Upper lobe of left lung (tissue), 6 donors: ENCODE measurements around the gene UNKL. TPM values are rescaled to one million over a fixed set of nuclear protein-coding genes. Genes with fewer than 3 reads are reported as not detected.

Experiments
- ATAC-seq, 2 donors: fragments of 200-7000 bp; cut with Tn5 transposase; one replicate each; pipeline ENCODE4 v1.9.1; 2022; ENCODE audit warnings: mild to moderate bottlenecking in 2 of 2, moderate library complexity in 2 of 2; ENCODE audit not compliant: low FRiP score in 2 of 2
- DNase-seq, 2 donors: peaks; one replicate each; pipeline ENCODE4 v3.0.0-alpha.2; 2019 to 2020
- H3K27ac ChIP-seq, 4 donors: fragments of 200-600 bp; sonication (generic); one replicate each; pipeline ENCODE4 v1.5.1; 2016 to 2019
- H3K27me3 ChIP-seq, 4 donors: fragments of 200-600 bp; sonication (generic); one replicate each; pipeline ENCODE4 v1.5.1; 2017 to 2019
- H3K36me3 ChIP-seq, 4 donors: fragments of 200-600 bp; sonication (generic); one replicate each; pipeline ENCODE4 v1.5.1; 2016 to 2019
- H3K4me1 ChIP-seq, 4 donors: fragments of 200-600 bp; sonication (generic); one replicate each; pipeline ENCODE4 v1.5.1; 2018 to 2019
- H3K4me3 ChIP-seq, 4 donors: fragments of 200-600 bp; sonication (generic); one replicate each; pipeline ENCODE4 v1.5.1; 2017 to 2019; ENCODE audit warnings: mild to moderate bottlenecking in 2 of 4, moderate library complexity in 1 of 4
- H3K9me3 ChIP-seq, 4 donors: fragments of 200-600 bp; sonication (generic); one replicate each; pipeline ENCODE4 v1.5.1; 2018 to 2019
- CTCF ChIP-seq, 6 experiments: fragments of 450-650 bp in 4 of 6; fragments of 200-600 bp in 2 of 6; sonication (generic) in 2 of 6; IDR thresholded peaks; one replicate each; pipeline ENCODE4 v1.5.1; 2016 to 2019; ENCODE audit warnings: antibody characterized with exemption in 6 of 6
- EP300 ChIP-seq, 4 donors: sonication (generic); formaldehyde crosslinking; IDR thresholded peaks; one replicate each; pipeline ENCODE4 v1.5.1; 2017; ENCODE audit warnings: antibody characterized with exemption in 4 of 4, control low read depth in 2 of 4
- POLR2A ChIP-seq, 4 donors: fragments of 450-650 bp; IDR thresholded peaks; one replicate each; pipeline ENCODE4 v1.5.1; 2016 to 2017; ENCODE audit warnings: antibody characterized with exemption in 4 of 4, mild to moderate bottlenecking in 2 of 4
- POLR2AphosphoS5 ChIP-seq, 2 donors: sonication (generic); formaldehyde crosslinking; IDR thresholded peaks; one replicate each; pipeline ENCODE4 v1.5.1; 2017; ENCODE audit warnings: antibody characterized with exemption in 2 of 2
- WGBS, 2 donors: methylation state at CpG; one replicate each; pipeline ENCODE4 v1.1.5; 2017 to 2018; 5-methylcytosine and 5-hydroxymethylcytosine counted together
- total RNA-seq, 6 donors: library from RNA; depleted of rRNA in 4 of 6; stranded (reverse); fragments of >200 nt in 4 of 6; gene quantifications; one replicate each; pipeline versions ENCODE4 v1.1.0 to v1.2.1, GENCODE V29; 2016 to 2021
- donor health status: DM: no; HTN: no; CAD: no; lungs with moderate emphysema.
- donor health status: DM: no; HTN: yes; CAD: no; lungs with severe emphysema.

Gene UNKL
- total RNA-seq, 6 donors from 2014 or later = 7.6 to 83.8 (median 28.0) TPM

GRCh38 chr16:1325261-1325660 is 89.2 kb downstream of the UNKL start:
- no peak overlapping the region for H3K4me3 ChIP-seq
- 92 to 93% methylated on average over 9 to 14 of the region's 15 CpGs for WGBS, 2 donors
- H3K9me3 ChIP-seq = peaks cover 0 to under 1% (median under 1%) of the 10 kb centered on the region in 4 donors
- no peak for ATAC-seq
- no peak overlapping the region for H3K27ac ChIP-seq
- no peak for TF ChIP-seq CTCF (IDR thresholded peaks at IDR 0.05)
- TF ChIP-seq POLR2A (IDR thresholded peaks at IDR 0.05) = no peak
- TF ChIP-seq POLR2AphosphoS5 (IDR thresholded peaks at IDR 0.05) = no peak
- no peak for TF ChIP-seq EP300 (IDR thresholded peaks at IDR 0.05)
- no peaks in the 10 kb centered on the region for H3K27me3 ChIP-seq
- H3K4me1 ChIP-seq = peaks cover 0 to 6% (median 0%) of the 10 kb centered on the region in 4 donors
- DNase-seq = no peak
- H3K36me3 ChIP-seq = peaks cover 12 to 63% (median 51%) of the 10 kb centered on the region in 4 donors

GRCh38 chr16:1324286-1324826 is 90.1 kb downstream of the UNKL start:
- Histone ChIP-seq H3K27ac (no peak overlapping the region), H3K27me3 (no peaks in the 10 kb centered on the region), H3K4me1 (peaks cover 0 to 6% (median 0%) of the 10 kb centered on the region in 4 donors), H3K4me3 (no peak overlapping the region), H3K36me3 (peaks cover 14 to 72% (median 60%) of the 10 kb centered on the region in 4 donors), H3K9me3 (no peaks in the 10 kb centered on the region)
- no peak for TF ChIP-seq POLR2A (IDR thresholded peaks at IDR 0.05)
- TF ChIP-seq EP300 (IDR thresholded peaks at IDR 0.05) = no peak
- TF ChIP-seq CTCF (IDR thresholded peaks at IDR 0.05) = no peak
- no peak for TF ChIP-seq POLR2AphosphoS5 (IDR thresholded peaks at IDR 0.05)
- DNase-seq (peak in 1 of 2 donors; percentile 64), ATAC-seq (no peak)
- WGBS, 2 donors = 83 to 86% methylated on average over 20 to 22 of the region's 22 CpGs

GRCh38 chr16:1323296-1324239 is 90.9 kb downstream of the UNKL start:
- Histone ChIP-seq H3K36me3 (peaks cover 20 to 80% (median 68%) of the 10 kb centered on the region in 4 donors), H3K27ac (no peak overlapping the region), H3K9me3 (no peaks in the 10 kb centered on the region), H3K27me3 (no peaks in the 10 kb centered on the region), H3K4me3 (no peak overlapping the region), H3K4me1 (peaks cover 0 to 6% (median 0%) of the 10 kb centered on the region in 4 donors)
- peak in 1 of 2 donors; percentile 74 for DNase-seq
- no peak for ATAC-seq
- TF ChIP-seq POLR2A (IDR thresholded peaks at IDR 0.05) (no peak), EP300 (IDR thresholded peaks at IDR 0.05) (no peak), POLR2AphosphoS5 (IDR thresholded peaks at IDR 0.05) (no peak), CTCF (IDR thresholded peaks at IDR 0.05) (no peak)
- WGBS, 2 donors = 82 to 86% methylated on average over 22 to 35 of the region's 35 CpGs

GRCh38 chr16:1322407-1322806 is 92.1 kb downstream of the UNKL start:
- 96 to 97% methylated on average over 8 of the region's 8 CpGs for WGBS, 2 donors
- Histone ChIP-seq H3K27ac (no peak overlapping the region), H3K27me3 (no peaks in the 10 kb centered on the region), H3K4me3 (no peak overlapping the region), H3K4me1 (peaks cover 0 to 6% (median 0%) of the 10 kb centered on the region in 4 donors), H3K9me3 (no peaks in the 10 kb centered on the region), H3K36me3 (peaks cover 29 to 90% (median 77%) of the 10 kb centered on the region in 4 donors)
- DNase-seq (no peak), ATAC-seq (no peak)
- no peak for TF ChIP-seq CTCF (IDR thresholded peaks at IDR 0.05)
